Inferior parietal cortex (tissue), 1 donor: ENCODE data around the gene SRF.

Experiments
- DNase-seq: peaks from one replicate; pipeline ENCODE4 v3.0.0-alpha.2; 2016; ENCODE audit errors: extremely low spot score

The SRF gene

GRCh38 chr6:43216200-43216599 lies 45.1 kb downstream of the SRF start:
- no peak for DNase-seq

- no peak for DNase-seq
These were observed 46.3 kb downstream of the SRF start for GRCh38 chr6:43217351-43217750.

DNA sequence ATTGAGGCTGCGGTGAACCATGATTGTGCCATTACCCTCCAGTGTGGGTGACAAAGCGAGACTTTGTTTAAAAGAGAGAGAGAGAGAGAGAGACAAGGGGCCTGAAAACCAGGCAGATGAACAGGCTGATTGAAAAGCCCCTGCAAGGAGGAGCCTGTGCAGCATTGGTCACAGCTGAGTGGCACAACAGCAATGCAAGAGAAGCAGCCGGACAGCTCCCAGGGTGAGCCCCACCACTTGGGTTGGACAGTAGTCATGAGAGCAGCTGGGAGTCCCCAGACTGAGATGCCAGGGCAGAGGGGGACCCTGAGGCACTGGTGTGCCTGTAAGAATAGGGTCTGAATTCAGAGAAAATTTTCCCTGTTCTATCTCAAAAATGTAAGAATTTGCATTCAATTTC lies 48.0 kb downstream of the SRF start:
- no peak for DNase-seq

GRCh38 chr6:43219814-43220213 lies 48.7 kb downstream of the SRF start:
- no peak for DNase-seq

DNA sequence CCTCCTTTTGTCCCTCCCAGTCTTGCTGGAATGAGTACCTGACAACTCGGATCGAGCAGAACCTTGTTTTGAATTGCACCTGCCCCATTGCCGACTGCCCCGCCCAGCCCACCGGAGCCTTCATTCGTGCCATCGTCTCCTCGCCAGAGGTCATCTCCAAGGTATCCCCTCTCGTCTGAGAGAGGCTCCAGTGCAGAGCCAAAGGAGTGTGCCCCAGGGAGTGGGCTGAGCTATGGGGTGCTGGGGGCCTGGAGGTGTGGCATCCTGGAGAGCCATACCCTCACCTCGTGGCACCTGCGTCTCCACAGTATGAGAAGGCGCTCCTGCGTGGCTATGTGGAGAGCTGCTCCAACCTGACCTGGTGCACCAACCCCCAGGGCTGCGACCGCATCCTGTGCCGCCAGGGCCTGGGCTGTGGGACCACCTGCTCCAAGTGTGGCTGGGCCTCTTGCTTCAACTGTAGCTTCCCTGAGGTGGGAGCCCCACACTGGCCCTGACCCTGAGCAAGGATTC lies 49.4 kb downstream of the SRF start:
- DNase-seq: no peak

GRCh38 chr6:43221046-43221972 lies 50.2 kb downstream of the SRF start:
- no peak for DNase-seq

- DNase-seq: no peak
These were observed 51.5 kb downstream of the SRF start for GRCh38 chr6:43222418-43223059.

GRCh38 chr6:43223175-43223574 lies 52.1 kb downstream of the SRF start:
- DNase-seq: no peak

DNA sequence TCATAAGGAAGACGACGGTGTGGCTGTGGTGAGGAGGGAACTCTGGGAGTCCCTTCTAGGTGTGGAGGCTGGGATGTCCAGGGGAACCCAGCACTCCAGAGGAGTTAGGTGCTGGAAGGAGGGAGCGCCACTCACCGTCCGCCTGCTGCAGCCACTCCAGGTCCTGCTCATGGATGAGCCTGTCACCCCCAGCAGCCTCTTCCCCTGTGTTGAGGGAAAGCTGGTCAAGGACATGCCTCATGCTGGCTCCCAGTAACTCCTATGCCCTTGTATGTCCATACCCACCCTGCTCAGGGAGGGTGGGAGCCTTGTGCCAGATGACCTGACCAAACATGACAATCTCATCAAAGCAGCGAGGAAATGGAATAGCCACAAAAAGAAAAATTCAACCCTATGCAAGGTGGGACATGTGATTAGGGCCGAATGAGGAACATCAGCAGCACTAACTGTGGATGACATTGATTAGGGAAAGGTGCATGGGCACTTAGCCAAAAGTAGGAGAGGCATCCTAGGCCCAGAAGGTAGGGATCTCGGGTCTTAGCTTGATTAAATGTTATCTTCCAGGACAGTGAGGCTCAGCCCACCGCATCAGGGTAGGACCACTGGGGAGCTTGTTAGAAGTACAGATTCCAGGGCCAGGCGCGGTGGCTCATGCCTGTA lies 55.3 kb downstream of the SRF start:
- DNase-seq: no peak

DNA sequence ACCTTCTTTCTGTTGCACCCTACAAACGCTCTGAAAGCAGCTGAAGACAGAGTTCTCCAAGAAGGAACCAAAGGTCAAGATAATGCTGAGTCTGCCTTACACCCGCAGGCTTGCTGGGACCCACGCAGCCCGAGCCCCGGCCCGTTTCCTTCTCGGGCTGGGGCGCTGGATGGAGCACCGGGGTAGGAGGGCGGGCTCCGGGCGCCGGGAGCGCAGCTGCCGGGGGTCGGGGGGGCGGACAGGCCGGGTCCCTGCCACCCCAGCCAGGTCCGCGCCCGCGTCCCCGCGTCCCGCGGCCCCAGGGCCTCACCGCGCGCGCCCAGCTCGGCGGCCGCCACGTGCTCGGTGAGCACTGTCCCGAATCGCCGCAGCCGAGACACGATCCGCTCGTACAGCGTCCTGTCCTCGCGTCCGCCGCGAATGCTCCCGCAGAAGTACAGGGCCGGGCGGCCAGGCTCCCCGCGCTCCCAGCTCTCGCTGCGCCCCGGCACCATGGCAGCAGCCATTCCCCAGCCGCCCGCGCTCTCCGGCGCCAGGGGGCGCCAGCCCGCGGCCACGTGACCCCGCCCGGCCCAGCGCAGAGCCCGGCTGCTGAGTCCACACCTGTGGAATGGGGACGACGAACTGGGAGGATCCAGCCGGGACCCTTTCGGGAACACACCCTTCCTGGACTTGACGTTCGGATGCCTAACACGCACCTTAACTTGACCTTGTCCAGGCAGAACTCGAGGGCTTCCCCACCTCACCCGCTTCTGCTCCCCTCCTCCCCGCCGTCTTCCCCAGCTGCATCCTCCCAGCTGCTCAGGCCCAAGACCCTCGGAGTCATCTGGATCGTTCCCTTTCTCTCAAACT lies 58.1 kb downstream of the SRF start, which contains the start of gene DNPH1:
TSS of gene DNPH1 (minus strand) at position 531 of the 852 bp plus-strand sequence. CDS start at position 506, 25 bp downstream.
- DNase-seq: peak; percentile 73

GRCh38 chr6:43229803-43230620 lies 58.9 kb downstream of the SRF start:
- no peak for DNase-seq

DNA sequence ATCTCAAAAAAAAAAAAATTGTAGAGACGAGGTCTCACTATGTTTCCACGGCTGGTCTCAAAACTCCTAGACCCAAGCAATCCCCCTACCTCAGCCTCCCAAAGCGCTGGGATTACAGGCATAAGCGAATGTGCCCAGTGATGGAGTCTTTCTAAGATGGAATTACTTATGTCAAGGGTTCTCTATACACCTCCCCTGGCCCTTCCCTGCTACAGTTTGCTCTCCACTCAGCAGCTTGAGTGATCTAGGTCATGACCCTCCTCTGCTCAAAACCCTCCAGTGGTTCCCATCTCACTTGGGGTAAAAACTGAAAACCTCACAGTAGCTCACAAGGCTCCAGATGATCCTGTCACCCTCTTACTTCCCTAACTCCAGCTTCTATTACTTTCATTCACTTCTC lies 60.0 kb downstream of the SRF start:
- no peak for DNase-seq
